ENCODE results near the gene PSEN2.

DNA sequence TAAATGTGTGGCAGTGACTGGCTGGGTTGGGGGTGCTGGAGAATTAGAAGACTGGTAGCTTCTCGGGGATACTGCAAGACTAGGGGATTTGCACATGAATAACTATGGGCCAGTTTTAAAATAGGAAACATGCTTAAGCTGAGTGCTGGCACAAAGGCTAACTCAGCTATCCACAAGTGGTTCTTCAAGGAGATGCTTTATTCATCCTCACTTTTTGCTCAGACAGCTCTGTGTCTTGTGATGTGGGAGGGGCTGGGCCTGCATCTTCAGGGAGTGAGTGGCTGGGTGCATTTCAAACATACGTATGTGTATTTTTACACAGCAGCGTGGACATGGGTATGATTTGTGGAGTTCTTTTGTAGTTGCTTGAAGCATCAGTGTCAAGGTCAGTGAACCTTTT lies 72.0 kb downstream of the PSEN2 start:
- TF ChIP-seq CTCF (IDR thresholded peaks at IDR 0.05) (no peak), POLR2AphosphoS5 (IDR thresholded peaks at IDR 0.05) (no peak)
